Measurements from ENCODE around the gene POU6F1. TPM values are rescaled to one million over a fixed set of nuclear protein-coding genes. Genes with fewer than 3 reads are reported as not detected.

Gene POU6F1
- total RNA-seq, 6 donors from 2014 or later, result 6.8 to 28.3 (median 12.9) TPM

GRCh38 chr12:51205350-51205749 is 12.5 kb downstream of the POU6F1 start:
- Histone ChIP-seq H3K27me3 (no peaks in the 10 kb centered on the region), H3K27ac (no peak overlapping the region), H3K36me3 (peaks cover 0 to 16% (median 2%) of the 10 kb centered on the region in 4 donors), H3K4me1 (no peaks in the 10 kb centered on the region), H3K4me3 (no peak overlapping the region), H3K9me3 (no peaks in the 10 kb centered on the region)
- TF ChIP-seq POLR2AphosphoS5 (IDR thresholded peaks at IDR 0.05) (no peak), EP300 (IDR thresholded peaks at IDR 0.05) (no peak), CTCF (IDR thresholded peaks at IDR 0.05) (no peak), POLR2A (IDR thresholded peaks at IDR 0.05) (no peak)
- DNase-seq, result no peak
- ATAC-seq (ENCODE audit: low FRiP score in 2 of 2), result no peak
- WGBS, 2 donors, result 97% methylated on average over 6 of the region's 6 CpGs

GRCh38 chr12:51202718-51203117 is 15.1 kb downstream of the POU6F1 start:
- Histone ChIP-seq H3K4me1 (peaks cover 0 to 5% (median 0%) of the 10 kb centered on the region in 4 donors), H3K36me3 (peaks cover 0 to 33% (median 7%) of the 10 kb centered on the region in 4 donors), H3K27me3 (no peaks in the 10 kb centered on the region), H3K27ac (no peak overlapping the region), H3K9me3 (no peaks in the 10 kb centered on the region), H3K4me3 (no peak overlapping the region)
- no peak for DNase-seq
- 93 to 94% methylated on average over 5 of the region's 5 CpGs for WGBS, 2 donors
- no peak for ATAC-seq (ENCODE audit: low FRiP score in 2 of 2)
- TF ChIP-seq EP300 (IDR thresholded peaks at IDR 0.05) (no peak), POLR2AphosphoS5 (IDR thresholded peaks at IDR 0.05) (no peak), POLR2A (IDR thresholded peaks at IDR 0.05) (no peak)

- no peak overlapping the region for H3K27ac ChIP-seq
- peaks cover 0 to 34% (median 8%) of the 10 kb centered on the region in 4 donors for H3K36me3 ChIP-seq
- H3K4me1 ChIP-seq, result peaks cover 0 to 5% (median 0%) of the 10 kb centered on the region in 4 donors
- no peaks in the 10 kb centered on the region for H3K9me3 ChIP-seq
- DNase-seq, result no peak
- TF ChIP-seq EP300 (IDR thresholded peaks at IDR 0.05), result no peak
- TF ChIP-seq POLR2AphosphoS5 (IDR thresholded peaks at IDR 0.05), result no peak
- TF ChIP-seq POLR2A (IDR thresholded peaks at IDR 0.05), result no peak
- no peak for TF ChIP-seq CTCF (IDR thresholded peaks at IDR 0.05)
- H3K27me3 ChIP-seq, result no peaks in the 10 kb centered on the region
- H3K4me3 ChIP-seq, result no peak overlapping the region
- WGBS, 2 donors, result 92 to 95% methylated on average over 9 of the region's 9 CpGs
- no peak for ATAC-seq (ENCODE audit: low FRiP score in 2 of 2)
Observed at GRCh38 chr12:51200806-51201205, 17.1 kb downstream of the POU6F1 start.

GRCh38 chr12:51200156-51200555 is 17.7 kb downstream of the POU6F1 start:
- no peaks in the 10 kb centered on the region for H3K9me3 ChIP-seq
- no peak for TF ChIP-seq EP300 (IDR thresholded peaks at IDR 0.05)
- TF ChIP-seq CTCF (IDR thresholded peaks at IDR 0.05), result no peak
- no peak for TF ChIP-seq POLR2AphosphoS5 (IDR thresholded peaks at IDR 0.05)
- TF ChIP-seq POLR2A (IDR thresholded peaks at IDR 0.05), result no peak
- peaks cover 0 to 5% (median 0%) of the 10 kb centered on the region in 4 donors for H3K4me1 ChIP-seq
- H3K4me3 ChIP-seq, result no peak overlapping the region
- ATAC-seq (ENCODE audit: low FRiP score in 2 of 2), result no peak
- 94 to 96% methylated on average over 3 to 7 of the region's 7 CpGs for WGBS, 2 donors
- H3K36me3 ChIP-seq, result peaks cover 0 to 34% (median 8%) of the 10 kb centered on the region in 4 donors
- no peak for DNase-seq
- H3K27ac ChIP-seq, result no peak overlapping the region
- H3K27me3 ChIP-seq, result no peaks in the 10 kb centered on the region

GRCh38 chr12:51199366-51199945 is 18.4 kb downstream of the POU6F1 start:
- Histone ChIP-seq H3K4me3 (no peak overlapping the region), H3K27me3 (no peaks in the 10 kb centered on the region), H3K27ac (no peak overlapping the region), H3K4me1 (peaks cover 0 to 5% (median 0%) of the 10 kb centered on the region in 4 donors), H3K36me3 (peaks cover 0 to 34% (median 8%) of the 10 kb centered on the region in 4 donors), H3K9me3 (no peaks in the 10 kb centered on the region)
- no peak for ATAC-seq (ENCODE audit: low FRiP score in 2 of 2)
- 89% methylated on average over 8 to 10 of the region's 10 CpGs for WGBS, 2 donors
- TF ChIP-seq EP300 (IDR thresholded peaks at IDR 0.05), result no peak
- TF ChIP-seq POLR2AphosphoS5 (IDR thresholded peaks at IDR 0.05), result no peak
- no peak for TF ChIP-seq POLR2A (IDR thresholded peaks at IDR 0.05)
- TF ChIP-seq CTCF (IDR thresholded peaks at IDR 0.05), result no peak
- peak in 1 of 2 donors; percentile 43 for DNase-seq

All from upper lobe of left lung (tissue), 6 donors.